Tibial nerve (tissue), 4 donors: ENCODE data around the gene SPDYE17.
"Not testable (repeated sequence)": the region's sequence is repeated elsewhere in the genome, so short reads cannot be mapped to it uniquely, and the experiment has no call there.

Experiments
- EP300 ChIP-seq, 2 donors: sonication (generic); formaldehyde crosslinking; IDR thresholded peaks; one replicate each; pipeline ENCODE4 v1.6.1; 2017; ENCODE audit warnings: antibody characterized with exemption in 2 of 2, mild to moderate bottlenecking in 1 of 2
- TF ChIP-seq, protein P1 (sequence below), 5 experiments: fragments of 200-600 bp in 3 of 5; fragments of 450-650 bp in 2 of 5; sonication (generic) in 3 of 5; IDR thresholded peaks; one replicate each; pipeline ENCODE4 v1.5.1; 2016 to 2019; ENCODE audit warnings: antibody characterized with exemption in 5 of 5, mild to moderate bottlenecking in 3 of 5, moderate library complexity in 2 of 5

DNA sequence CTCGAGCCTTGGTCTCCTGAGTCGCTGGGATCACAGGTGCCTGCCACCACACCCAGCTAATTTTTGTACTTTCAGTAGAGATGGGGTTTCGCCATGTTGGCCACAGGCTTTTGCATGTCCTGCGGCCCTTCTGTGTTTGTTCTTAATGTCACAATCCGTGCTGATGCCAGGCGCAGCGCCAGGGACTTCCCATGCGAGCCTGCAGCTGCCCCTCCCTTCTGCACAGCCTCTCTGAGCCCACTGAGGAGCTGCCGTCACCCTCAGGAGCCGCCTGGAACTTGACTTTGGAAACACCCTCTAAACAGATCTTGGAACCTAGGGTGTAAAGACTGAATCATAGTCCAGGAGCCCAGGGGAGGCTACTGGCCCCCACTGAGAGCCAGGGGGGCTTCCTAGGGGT, 24.2 kb downstream of the SPDYE17 start:
- TF ChIP-seq, protein P1, sequence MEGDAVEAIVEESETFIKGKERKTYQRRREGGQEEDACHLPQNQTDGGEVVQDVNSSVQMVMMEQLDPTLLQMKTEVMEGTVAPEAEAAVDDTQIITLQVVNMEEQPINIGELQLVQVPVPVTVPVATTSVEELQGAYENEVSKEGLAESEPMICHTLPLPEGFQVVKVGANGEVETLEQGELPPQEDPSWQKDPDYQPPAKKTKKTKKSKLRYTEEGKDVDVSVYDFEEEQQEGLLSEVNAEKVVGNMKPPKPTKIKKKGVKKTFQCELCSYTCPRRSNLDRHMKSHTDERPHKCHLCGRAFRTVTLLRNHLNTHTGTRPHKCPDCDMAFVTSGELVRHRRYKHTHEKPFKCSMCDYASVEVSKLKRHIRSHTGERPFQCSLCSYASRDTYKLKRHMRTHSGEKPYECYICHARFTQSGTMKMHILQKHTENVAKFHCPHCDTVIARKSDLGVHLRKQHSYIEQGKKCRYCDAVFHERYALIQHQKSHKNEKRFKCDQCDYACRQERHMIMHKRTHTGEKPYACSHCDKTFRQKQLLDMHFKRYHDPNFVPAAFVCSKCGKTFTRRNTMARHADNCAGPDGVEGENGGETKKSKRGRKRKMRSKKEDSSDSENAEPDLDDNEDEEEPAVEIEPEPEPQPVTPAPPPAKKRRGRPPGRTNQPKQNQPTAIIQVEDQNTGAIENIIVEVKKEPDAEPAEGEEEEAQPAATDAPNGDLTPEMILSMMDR (IDR thresholded peaks at IDR 0.05) = not testable (repeated sequence)
- TF ChIP-seq EP300 (IDR thresholded peaks at IDR 0.05) = peak in 1 of 2 donors; percentile 40
